ENCODE measurements around the gene NRM.
A peak's percentile ranks its signal among the peaks of the same experiment; 100 is the strongest.
"Not testable (repeated sequence)": the region's sequence is repeated elsewhere in the genome, so short reads cannot be mapped to it uniquely, and the experiment has no call there.

Gene NRM

DNA sequence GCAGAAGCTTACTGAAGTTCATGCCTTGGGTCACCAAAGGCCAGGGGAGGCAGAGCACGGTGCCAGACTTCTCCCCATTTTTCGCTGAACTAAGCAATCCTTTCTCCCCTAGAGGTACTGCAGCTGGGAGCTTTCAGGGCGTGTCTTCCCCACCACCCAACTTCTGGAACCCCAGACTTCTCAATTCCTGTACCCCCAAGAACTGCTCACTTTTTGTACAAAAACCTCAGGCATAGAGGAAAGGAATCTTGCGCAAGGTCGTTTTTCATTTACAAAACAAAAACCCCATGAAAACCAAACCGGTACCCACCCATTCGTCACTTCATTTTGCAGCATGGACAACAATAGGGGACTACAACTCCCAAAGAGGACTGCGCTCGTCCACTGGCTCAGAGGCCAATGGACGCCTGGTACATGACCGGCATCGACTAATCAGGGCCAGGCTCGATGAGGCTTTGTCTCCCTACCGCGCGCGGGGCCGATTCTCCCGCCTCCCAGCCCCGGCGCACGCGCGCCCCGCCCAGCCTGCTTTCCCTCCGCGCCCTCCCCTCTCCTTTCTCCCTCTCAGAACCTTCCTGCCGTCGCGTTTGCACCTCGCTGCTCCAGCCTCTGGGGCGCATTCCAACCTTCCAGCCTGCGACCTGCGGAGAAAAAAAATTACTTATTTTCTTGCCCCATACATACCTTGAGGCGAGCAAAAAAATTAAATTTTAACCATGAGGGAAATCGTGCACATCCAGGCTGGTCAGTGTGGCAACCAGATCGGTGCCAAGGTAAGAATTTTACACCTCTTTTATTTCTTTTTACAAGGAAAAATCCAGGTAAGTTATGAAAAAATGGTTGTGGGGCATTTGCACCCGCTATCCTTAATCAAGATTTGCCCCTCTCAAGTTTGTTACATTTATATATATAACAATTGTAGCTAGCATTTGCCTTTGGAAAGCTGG, 29.3 kb upstream of the NRM start, which contains the start of gene TUBB:
Gene TUBB, plus strand, starts transcription at position 562 of the 947 bp plus-strand sequence. Its CDS starts 155 bp downstream, at position 717.
- DNase-seq = peak; percentile 98 to 99

GRCh38 chr6:30719356-30719755, 28.6 kb upstream of the NRM start:
- peak in 1 of 2 experiments; percentile 34 for DNase-seq

DNA sequence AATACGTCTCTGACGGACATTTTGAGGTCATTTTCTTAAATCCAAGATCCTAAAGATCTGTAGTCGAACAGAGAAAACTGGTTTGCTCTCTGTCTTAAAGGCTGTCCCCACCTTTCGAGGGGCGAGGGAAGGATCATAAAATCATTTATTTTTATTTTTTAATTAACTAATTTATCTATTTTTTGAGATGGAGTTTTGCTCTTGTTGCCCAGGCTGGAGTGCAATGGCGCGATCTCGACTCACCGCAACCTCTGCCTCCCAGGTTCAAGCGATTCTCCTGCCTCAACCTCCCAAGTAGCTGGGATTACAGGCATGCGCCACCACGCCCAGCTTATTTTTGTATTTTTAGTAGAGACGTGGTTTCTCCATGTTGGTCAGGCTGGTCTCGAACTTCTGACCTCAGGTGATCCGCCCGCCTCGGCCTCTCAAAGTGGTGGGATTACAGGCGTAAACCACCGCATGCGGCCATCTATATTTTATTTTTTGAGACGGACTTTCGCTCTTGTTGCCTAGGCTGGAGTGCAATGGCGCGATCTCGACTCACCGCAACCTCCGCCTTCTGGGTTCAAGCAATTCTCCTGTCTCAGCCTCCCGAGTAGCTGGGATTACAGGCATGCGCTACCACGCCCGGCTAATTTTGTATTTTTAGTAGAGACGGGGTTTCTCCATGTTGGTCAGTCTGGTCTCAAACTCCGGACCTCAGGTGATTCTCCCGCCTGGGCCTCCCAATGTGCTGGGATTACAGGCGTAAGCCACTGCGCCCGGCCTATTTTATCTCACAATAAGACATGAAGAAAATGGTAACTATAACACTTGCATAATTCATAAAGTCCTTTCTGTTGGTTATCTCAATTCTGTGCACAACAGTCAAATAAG, 27.3 kb upstream of the NRM start:
- not testable (repeated sequence) for DNase-seq

DNA sequence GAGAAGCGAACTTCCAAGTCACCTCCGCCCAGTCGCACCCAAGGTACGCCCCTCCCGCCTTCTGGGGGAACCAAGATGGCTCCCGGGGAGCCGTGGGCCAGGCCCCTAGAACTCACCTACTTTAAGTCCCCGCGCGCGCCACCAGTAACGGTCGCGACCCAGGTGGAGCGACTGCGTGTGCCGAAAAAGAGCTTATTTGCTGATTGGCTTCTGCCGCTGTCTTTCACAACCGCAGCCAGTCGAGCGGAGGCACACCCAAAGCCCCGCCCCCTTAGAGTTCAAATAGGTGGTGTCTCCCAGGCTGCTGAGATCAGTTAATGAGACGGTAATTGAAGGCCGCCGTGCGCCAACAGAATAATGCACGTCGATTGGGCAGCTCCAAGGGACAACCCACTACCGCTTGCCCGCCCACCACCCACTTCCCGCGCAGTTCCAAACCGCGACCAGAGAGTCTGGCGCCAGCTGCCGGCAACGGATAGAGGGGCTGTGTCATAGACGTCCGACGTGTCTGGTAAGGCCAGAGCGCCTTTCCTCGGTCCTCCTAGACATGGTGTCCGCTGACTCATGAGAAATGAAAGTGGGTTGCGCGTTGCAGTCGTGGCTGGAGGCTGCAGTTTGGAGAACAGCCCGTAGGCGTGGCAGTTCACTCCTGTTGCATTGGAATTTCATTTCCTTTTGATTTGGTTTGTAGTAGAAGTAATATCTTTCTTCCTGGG, 26.5 kb upstream of the NRM start, which contains the start of gene MDC1:
Gene MDC1, minus strand, starts transcription at position 153 of the 716 bp plus-strand sequence. CDS start 2,106 bp downstream, outside the sequence.
- peak; percentile 100 for DNase-seq

DNA sequence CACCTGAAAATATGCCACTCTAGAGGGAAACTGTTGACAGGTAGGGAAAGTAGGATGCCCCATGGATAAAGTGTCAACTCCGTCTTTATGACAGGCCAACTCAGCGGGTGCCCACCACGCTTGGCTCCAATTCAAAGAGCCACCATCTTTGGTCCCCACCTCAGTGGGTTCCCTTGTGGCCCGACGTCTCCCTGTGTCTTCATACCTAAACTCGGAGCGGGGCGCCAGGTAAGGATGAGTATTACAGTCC, 26.0 kb upstream of the NRM start:
- DNase-seq = no peak

DNA sequence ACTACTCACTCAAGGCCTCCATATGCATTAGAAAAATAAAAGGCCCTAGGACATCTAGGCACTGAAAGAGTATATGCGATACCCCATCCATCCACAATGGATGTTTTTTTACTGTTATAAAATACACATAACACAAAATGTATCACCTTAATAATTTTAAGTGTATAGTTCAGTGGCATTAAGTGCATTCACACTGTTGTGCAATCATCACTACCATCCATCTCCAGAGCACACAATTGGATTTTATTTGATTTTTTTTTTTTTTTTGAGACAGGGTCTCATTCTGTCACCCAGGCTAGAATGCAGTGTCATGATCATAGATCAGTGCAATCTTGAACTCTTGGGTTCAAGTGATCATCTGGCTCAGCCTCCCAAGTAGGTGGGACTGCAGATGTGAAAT, 23.5 kb upstream of the NRM start:
- DNase-seq = no peak

GRCh38 chr6:30712441-30712945, 21.7 kb upstream of the NRM start:
- DNase-seq = no peak

DNA sequence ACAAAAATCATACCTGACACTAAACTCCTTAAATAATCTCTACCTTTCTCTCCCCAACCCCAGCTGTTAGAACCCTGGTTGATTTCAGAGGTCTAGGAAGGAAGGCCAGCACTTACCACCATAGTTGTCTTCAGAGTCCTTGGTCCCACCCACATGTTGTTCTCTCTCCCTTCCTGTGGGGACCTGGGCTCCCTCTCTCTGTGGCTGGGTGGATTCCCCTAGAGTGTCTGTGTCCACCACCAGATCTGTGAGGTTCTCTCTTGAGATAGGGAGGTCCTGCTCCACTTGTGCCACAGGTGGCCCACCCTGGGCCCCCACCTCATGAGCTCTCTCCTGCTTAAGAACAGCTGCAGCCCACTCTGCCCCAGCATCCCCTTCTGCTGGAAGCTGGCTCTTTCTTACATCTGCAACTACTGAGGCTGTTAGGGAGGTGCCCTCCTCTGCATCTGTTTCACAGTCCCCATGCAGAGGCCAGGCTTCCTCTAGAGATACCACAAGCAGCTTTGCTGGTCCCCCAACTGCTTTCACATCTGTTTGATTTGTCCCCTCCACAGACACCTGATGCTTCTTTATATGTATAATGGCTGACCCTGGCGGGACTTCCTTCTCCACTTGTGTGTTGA, 21.1 kb upstream of the NRM start:
- no peak for DNase-seq

DNA sequence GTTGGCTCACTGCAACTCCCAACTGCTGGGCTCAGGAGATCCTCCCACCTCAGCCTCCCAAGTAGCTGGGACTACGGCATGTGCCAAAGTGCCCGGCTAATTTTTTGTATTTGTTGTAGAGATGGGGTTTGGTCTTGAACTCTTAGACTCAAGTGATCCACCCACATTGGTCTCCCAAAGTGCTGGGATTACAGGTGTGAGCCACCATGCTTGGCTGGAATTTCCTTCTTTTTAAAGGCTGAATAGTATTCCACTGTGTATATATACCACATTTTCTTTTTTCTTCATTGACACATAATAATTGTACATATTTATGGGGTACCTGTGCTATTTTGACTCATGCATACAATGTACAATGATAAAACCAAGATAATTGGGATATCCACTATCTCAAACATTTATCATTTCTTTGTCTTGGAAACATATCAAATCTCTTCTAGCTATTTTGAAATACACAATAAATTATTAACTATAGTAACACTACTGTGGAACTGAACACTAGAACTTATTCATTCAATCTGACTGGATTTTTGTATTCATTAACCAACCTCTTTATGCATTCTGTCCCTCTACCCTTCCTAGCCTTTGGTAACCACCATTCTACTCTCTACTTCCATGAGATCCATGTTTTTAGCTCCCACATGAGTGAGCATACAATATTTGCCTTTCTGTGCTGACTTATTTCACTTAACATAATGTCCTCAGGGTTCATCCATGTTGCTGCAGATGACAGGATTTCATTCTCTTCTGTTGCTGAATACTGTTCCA, 18.5 kb upstream of the NRM start:
- DNase-seq = no peak

- DNase-seq = peak; percentile 52 to 82
Measured at GRCh38 chr6:30707281-30707850, 16.6 kb upstream of the NRM start.

GRCh38 chr6:30705620-30706019, 14.8 kb upstream of the NRM start:
- no peak for DNase-seq

GRCh38 chr6:30703821-30704220, 13.0 kb upstream of the NRM start:
- no peak for DNase-seq

GRCh38 chr6:30703011-30703410, 12.2 kb upstream of the NRM start:
- DNase-seq = no peak

GRCh38 chr6:30700340-30700739, 9.6 kb upstream of the NRM start:
- no peak for DNase-seq

GRCh38 chr6:30696432-30696831, 5.6 kb upstream of the NRM start:
- no peak for DNase-seq

DNA sequence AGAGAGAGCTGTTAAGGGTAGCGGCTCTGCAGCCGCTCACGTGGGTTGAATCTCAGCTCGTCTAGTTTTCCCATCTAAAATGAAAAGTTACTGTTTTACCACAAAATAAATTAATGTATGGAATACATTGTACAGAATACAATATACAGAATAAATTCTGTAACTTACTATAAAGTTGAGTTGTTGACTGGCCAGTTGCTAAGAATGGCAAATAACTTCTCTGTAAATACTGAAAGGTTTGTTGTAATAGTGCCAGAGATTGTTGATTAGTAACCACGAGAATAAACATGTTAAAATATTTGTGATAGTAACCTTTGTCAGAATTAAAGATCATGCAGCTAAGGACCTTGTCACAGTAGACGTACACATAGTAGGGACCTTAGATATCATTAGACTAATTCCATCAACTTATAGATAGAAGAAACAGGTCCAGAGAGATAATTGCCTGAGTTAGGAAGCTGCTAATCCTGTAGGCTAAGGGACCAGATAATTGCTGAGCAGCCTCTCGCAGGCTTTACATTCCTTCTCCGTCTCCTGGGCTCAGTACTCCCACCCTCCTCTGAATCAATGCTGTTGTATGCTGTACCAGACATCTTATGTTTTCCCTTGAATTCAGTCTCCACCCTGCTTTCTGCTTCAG, 544 bp upstream of the NRM start:
- DNase-seq = no peak

GRCh38 chr6:30689985-30690384, 799 bp downstream of the NRM start:
- DNase-seq = no peak

GRCh38 chr6:30689022-30689865, 1.5 kb downstream of the NRM start:
- no peak for DNase-seq

DNA sequence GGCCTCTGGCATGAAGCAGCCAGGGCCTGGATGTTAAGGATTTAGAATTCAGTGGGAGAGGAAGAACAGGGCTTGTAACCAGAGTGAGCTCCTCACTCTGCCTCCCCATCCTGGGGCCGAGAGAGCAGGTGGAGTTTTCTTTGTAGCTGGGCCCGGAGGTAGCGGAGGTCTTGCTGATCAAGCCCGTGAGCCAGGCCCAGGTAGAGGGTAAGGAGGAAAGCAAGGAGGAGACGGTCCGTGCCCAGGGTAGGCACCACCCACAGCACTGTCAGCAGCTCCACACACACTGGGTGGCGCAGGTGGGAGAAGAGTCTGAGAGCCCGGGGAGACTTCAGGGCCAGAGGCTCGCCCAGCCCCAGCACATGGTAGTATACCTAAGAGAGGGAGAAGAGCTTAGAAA, 2.2 kb downstream of the NRM start:
- no peak for DNase-seq

Measured in NCI-H2081 (cell line).